ENCODE results near the gene DBP. TPM values are rescaled to one million over a fixed set of nuclear protein-coding genes. Genes with fewer than 3 reads are reported as not detected.
A peak's percentile ranks its signal among the peaks of the same experiment; 100 is the strongest.

Gene DBP
- total RNA-seq, 1 experiment from 2014 or later: 12.0 TPM

GRCh38 chr19:48614436-48615230 lies 22.5 kb downstream of the DBP start, which contains the start of gene FAM83E (continued):
- TF ChIP-seq TCF7 (CRISPR knock-in tag; IDR thresholded peaks at IDR 0.05; ENCODE audit: low read depth) (no peak), CREM (CRISPR knock-in tag; IDR thresholded peaks at IDR 0.05) (0 out of 2 replicates have a peak, but pooled peaks have one; percentile 51), ZBTB21 (CRISPR knock-in tag; IDR thresholded peaks at IDR 0.05; ENCODE audit: borderline replicate concordance) (no peak), ELF4 (CRISPR knock-in tag; IDR thresholded peaks at IDR 0.05; ENCODE audit: low read depth) (no peak), JUN (CRISPR knock-in tag; IDR thresholded peaks at IDR 0.05) (no peak), ZNF396 (CRISPR knock-in tag; IDR thresholded peaks at IDR 0.05; ENCODE audit: borderline replicate concordance) (no peak), MAX (CRISPR knock-in tag; IDR thresholded peaks at IDR 0.05) (no peak; the same call in none of the 2 replicates), MYBL2 (CRISPR knock-in tag; IDR thresholded peaks at IDR 0.05) (no peak), MXD4 (CRISPR knock-in tag; IDR thresholded peaks at IDR 0.05; ENCODE audit: borderline replicate concordance) (no peak), SMAD4 (CRISPR knock-in tag; IDR thresholded peaks at IDR 0.05) (no peak), JAZF1 (CRISPR knock-in tag; IDR thresholded peaks at IDR 0.05) (no peak), NR1H2 (CRISPR knock-in tag; IDR thresholded peaks at IDR 0.05) (no peak), ZNF263 (CRISPR knock-in tag; IDR thresholded peaks at IDR 0.05; ENCODE audit: low read depth) (no peak), AFF4 (CRISPR knock-in tag; IDR thresholded peaks at IDR 0.05; ENCODE audit: borderline replicate concordance) (peak; percentile 59; the same call in 1 of the 2 replicates), ZBTB43 (CRISPR knock-in tag; IDR thresholded peaks at IDR 0.05) (peak; percentile 70; the same call in 1 of the 2 replicates)

- peak overlapping the region; percentile 99 for H3K4me3 Mint-ChIP-seq
- H3K36me3 Mint-ChIP-seq: peaks cover 38% of the 10 kb centered on the region
- CTCF ChIA-PET: interaction anchor here (0.6 to 2.7 kb wide), 7 partner anchors 10 to 124 kb away, joined by 4 to 17 read pairs (median 6); no protein-coding TSS in a partner anchor
- H3K4me1 Mint-ChIP-seq: peaks cover 50% of the 10 kb centered on the region
- ATAC-seq (peak; percentile 7), DNase-seq (ENCODE audit: low spot score) (no peak)
- no peaks in the 10 kb centered on the region for H3K9me3 Mint-ChIP-seq
- H3K27ac Mint-ChIP-seq: peak overlapping the region; percentile 96
- no peaks in the 10 kb centered on the region for H3K27me3 Mint-ChIP-seq (ENCODE audit: low read depth)
- POLR2A ChIA-PET: interaction anchor here (2.5 to 2.6 kb wide), 3 partner anchors 10 to 31 kb away, joined by 9 to 18 read pairs (median 16); partner anchors contain the start of gene CA11
- TF ChIP-seq ZMAT4 (CRISPR knock-in tag; IDR thresholded peaks at IDR 0.05) (peak; percentile 63), ATF3 (CRISPR knock-in tag; conservative IDR thresholded peaks at IDR 0.05) (no peak), ZNF416 (CRISPR knock-in tag; IDR thresholded peaks at IDR 0.05) (peak; percentile 89; the same call in 1 of the 2 replicates), TEAD1 (CRISPR knock-in tag; IDR thresholded peaks at IDR 0.05) (no peak), ZNF532 (CRISPR knock-in tag; IDR thresholded peaks at IDR 0.05; ENCODE audit: borderline replicate concordance) (peak; percentile 88; the same call in 1 of the 2 replicates), MAX (CRISPR knock-in tag; IDR thresholded peaks at IDR 0.05) (no peak), OVOL2 (CRISPR knock-in tag; IDR thresholded peaks at IDR 0.05; ENCODE audit: borderline replicate concordance) (no peak), ZNF317 (CRISPR knock-in tag; IDR thresholded peaks at IDR 0.05; ENCODE audit: borderline replicate concordance, low read depth) (no peak)
These were observed 23.2 kb downstream of the DBP start for GRCh38 chr19:48613852-48614435.

Measured in WTC11 (cell line).